ENCODE measurements around the gene CCDC87. TPM values are rescaled to one million over a fixed set of nuclear protein-coding genes. Genes with fewer than 3 reads are reported as not detected.

CCDC87 gene
- total and polyA plus RNA-seq, 2 of the 8 experiments (the other 6 are each of a cell fraction or from before 2014, with no cell fraction given), result 0.32 to 0.99 TPM

DNA sequence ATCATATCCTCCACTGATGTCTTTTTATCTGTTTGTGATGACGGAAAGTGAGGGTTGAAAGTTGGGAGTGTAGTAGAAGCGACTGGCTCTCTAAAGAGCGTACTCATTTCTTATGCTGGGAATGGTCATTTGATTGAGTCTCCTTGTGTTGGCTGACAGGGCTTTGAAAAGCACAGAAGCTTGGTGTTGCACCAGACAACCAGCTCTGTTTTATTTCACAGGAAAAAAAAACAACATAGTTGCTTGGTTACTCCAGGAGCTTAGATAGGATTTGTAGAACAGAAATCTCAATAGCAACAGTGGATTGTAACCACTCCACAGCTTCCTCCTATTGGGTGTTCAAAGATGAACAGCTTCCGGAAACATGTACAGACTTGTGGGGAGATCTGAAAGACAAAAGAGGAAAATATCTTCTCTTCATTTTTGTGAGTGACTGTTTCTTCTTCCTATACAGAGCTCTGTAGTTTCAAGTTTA, 26.3 kb upstream of the CCDC87 start:
- CTCF ChIA-PET (ENCODE audit: partially characterized antibody), result interaction anchor here (0.8 to 3.2 kb wide), 7 partner anchors 16 to 40 kb away, joined by 3 to 14 read pairs (median 3); partner anchors contain the start of genes CCDC87, CCS and RBM4
- Histone ChIP-seq H3K4me2 (ENCODE audit: insufficient read depth in 1 of 2, low read depth in 2 of 2, low read length in 2 of 2) (peak overlapping the region; percentile 86 to 94), H2AFZ (ENCODE audit: low read length) (no peak overlapping the region), H3K27ac (ENCODE audit: low read depth, low read length) (no peak overlapping the region), H2BK15ac (ENCODE audit: low read length) (no peak overlapping the region), H2AK5ac (ENCODE audit: low read depth, low read length) (no peak overlapping the region), H3K36me3 (ENCODE audit: control insufficient read depth in 2 of 4, insufficient read depth in 4 of 4, low read length in 3 of 4) (peaks cover 8 to 50% (median 27%) of the 10 kb centered on the region in 4 experiments; a peak in 7 of 8 replicates), H3K27me3 (replicated peaks in 1 of 4; ENCODE audit: control insufficient read depth in 3 of 4, extremely low read depth in 1 of 4, insufficient read depth in 3 of 4, low read length in 3 of 4) (no peaks in the 10 kb centered on the region), H3K79me2 (ENCODE audit: control insufficient read depth in 1 of 2, insufficient read depth in 2 of 2, low read length in 2 of 2) (peaks cover 62 to 76% of the 10 kb centered on the region in 2 experiments), H2BK12ac (ENCODE audit: low read depth, low read length) (no peak overlapping the region), H4K20me1 (replicated peaks in 1 of 2; ENCODE audit: control insufficient read depth in 1 of 2, insufficient read depth in 2 of 2, low read length in 2 of 2) (peaks cover 48 to 53% of the 10 kb centered on the region in 2 experiments), H3K23ac (ENCODE audit: insufficient read length) (no peak overlapping the region), H2BK20ac (ENCODE audit: low read length) (no peak overlapping the region), H3K9ac (replicated peaks in 1 of 4; ENCODE audit: extremely low read depth in 1 of 4, low read depth in 3 of 4, low read length in 3 of 4) (no peak overlapping the region), H3K79me1 (ENCODE audit: low read depth, low read length) (peaks cover 2% of the 10 kb centered on the region), H3K18ac (ENCODE audit: extremely low read depth, low read length) (no peak overlapping the region), H4K5ac (ENCODE audit: insufficient read length, low read depth, low read length) (no peak overlapping the region), H3K56ac (replicated peaks; ENCODE audit: insufficient read length, low read depth, low read length) (no peak overlapping the region), H3K14ac (ENCODE audit: insufficient read length) (no peak overlapping the region), H3K23me2 (ENCODE audit: low read depth, low read length) (peaks cover 11% of the 10 kb centered on the region), H3K4me3 (ENCODE audit: extremely low read depth in 1 of 4, insufficient read depth in 2 of 4, low read depth in 3 of 4, low read length in 4 of 4) (peak overlapping the region in 2 of 4 experiments; percentile 88 to 99; a peak in 4 of 8 replicates), H3K9me3 (ENCODE audit: insufficient read depth in 2 of 2, low read depth in 1 of 2, low read length in 1 of 2) (no peaks in the 10 kb centered on the region), H2BK5ac (ENCODE audit: low read depth, low read length) (no peak overlapping the region), H4K91ac (replicated peaks; ENCODE audit: insufficient read length, low read length) (no peak overlapping the region), H4K8ac (ENCODE audit: extremely low read depth, insufficient read depth, low read length) (no peak overlapping the region), H3K4ac (replicated peaks; ENCODE audit: insufficient read length, low read depth, low read length) (no peak overlapping the region), H3K4me1 (replicated peaks in 1 of 4; ENCODE audit: control insufficient read depth in 3 of 4, insufficient read depth in 4 of 4, low read length in 3 of 4) (peaks cover 0 to 15% (median 3%) of the 10 kb centered on the region in 4 experiments; a peak in 4 of 7 replicates), H2BK120ac (replicated peaks; ENCODE audit: low read depth, low read length) (no peak overlapping the region)
- WGBS, 2 experiments (ENCODE audit: extremely low coverage in 1 of 2, insufficient coverage in 1 of 2, insufficient read length in 1 of 2, insufficient replicate concordance in 2 of 2, low coverage in 1 of 2, low lambda C conversion rate in 2 of 2, missing lambda C conversion rate in 1 of 2), result 95% methylated on average over 4 of the region's 4 CpGs; no CpG with 5 or more reads in 1 of the 2 experiments
- no peak for DNase-seq (ENCODE audit: low read depth in 1 of 2, low spot score in 2 of 2)
- no peak for FAIRE-seq
- POLR2A ChIA-PET (ENCODE audit: partially characterized antibody), result interaction anchor here (0.8 to 66.2 kb wide), 8 partner anchors 2 to 64 kb away, joined by 3 to 2165 read pairs (median 6); partner anchors contain the start of genes CCDC87, CCS, CTSF and RBM14
- no peak for TF ChIP-seq NANOG (IDR thresholded peaks at IDR 0.05; ENCODE audit: insufficient read depth, low read depth, low read length, poor library complexity, severe bottlenecking)
- TF ChIP-seq POLR2AphosphoS5 (IDR thresholded peaks at IDR 0.05; ENCODE audit: low read depth, low read length), result no peak
- TF ChIP-seq, protein P1, sequence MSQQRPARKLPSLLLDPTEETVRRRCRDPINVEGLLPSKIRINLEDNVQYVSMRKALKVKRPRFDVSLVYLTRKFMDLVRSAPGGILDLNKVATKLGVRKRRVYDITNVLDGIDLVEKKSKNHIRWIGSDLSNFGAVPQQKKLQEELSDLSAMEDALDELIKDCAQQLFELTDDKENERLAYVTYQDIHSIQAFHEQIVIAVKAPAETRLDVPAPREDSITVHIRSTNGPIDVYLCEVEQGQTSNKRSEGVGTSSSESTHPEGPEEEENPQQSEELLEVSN (IDR thresholded peaks at IDR 0.05), result no peak
- TF ChIP-seq SP1 (IDR thresholded peaks at IDR 0.05; ENCODE audit: low read depth, low read length), result no peak
- TF ChIP-seq TCF12 (IDR thresholded peaks at IDR 0.05; ENCODE audit: low read depth, low read length), result no peak
- TF ChIP-seq, protein P2, sequence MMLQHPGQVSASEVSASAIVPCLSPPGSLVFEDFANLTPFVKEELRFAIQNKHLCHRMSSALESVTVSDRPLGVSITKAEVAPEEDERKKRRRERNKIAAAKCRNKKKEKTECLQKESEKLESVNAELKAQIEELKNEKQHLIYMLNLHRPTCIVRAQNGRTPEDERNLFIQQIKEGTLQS (IDR thresholded peaks at IDR 0.05; ENCODE audit: insufficient read depth, low read depth, low read length), result no peak
- TF ChIP-seq SUZ12 (IDR thresholded peaks at IDR 0.05; ENCODE audit: low read length), result no peak
- TF ChIP-seq HDAC6 (IDR thresholded peaks at IDR 0.05; ENCODE audit: low read depth, low read length), result no peak
